ENCODE results near the gene MAN1A1.

MAN1A1 gene

GRCh38 chr6:119142041-119142440 is 207.5 kb downstream of the MAN1A1 start:
- DNase-seq (ENCODE audit: low spot score): no peak

- DNase-seq (ENCODE audit: low spot score): no peak
Measured at GRCh38 chr6:119140196-119141140, 209.1 kb downstream of the MAN1A1 start.

GRCh38 chr6:119138906-119139541 is 210.5 kb downstream of the MAN1A1 start:
- DNase-seq (ENCODE audit: low spot score): no peak

- no peak for DNase-seq (ENCODE audit: low spot score)
Measured at GRCh38 chr6:119137194-119138072, 212.1 kb downstream of the MAN1A1 start.

- no peak for DNase-seq (ENCODE audit: low spot score)
Measured at GRCh38 chr6:119134752-119135151, 214.8 kb downstream of the MAN1A1 start.

GRCh38 chr6:119133400-119133799 is 216.2 kb downstream of the MAN1A1 start:
- no peak for DNase-seq (ENCODE audit: low spot score)

- no peak for DNase-seq (ENCODE audit: low spot score)
Measured at GRCh38 chr6:119132261-119132981, 217.1 kb downstream of the MAN1A1 start.

GRCh38 chr6:119129968-119130484 is 219.5 kb downstream of the MAN1A1 start:
- no peak for DNase-seq (ENCODE audit: low spot score)

GRCh38 chr6:119129148-119129967 is 220.2 kb downstream of the MAN1A1 start:
- DNase-seq (ENCODE audit: low spot score): peak; percentile 86

GRCh38 chr6:119128252-119128912 is 221.2 kb downstream of the MAN1A1 start:
- DNase-seq (ENCODE audit: low spot score): no peak

- no peak for DNase-seq (ENCODE audit: low spot score)
Measured at GRCh38 chr6:119127627-119128026, 221.9 kb downstream of the MAN1A1 start.

All from NAMALWA (cell line).